Right lobe of liver (tissue), 4 donors: ENCODE results near the gene CYP46A1.

Experiments
- POLR2A ChIP-seq: fragments of 450-650 bp; IDR thresholded peaks from one replicate; pipeline ENCODE4 v1.6.1; 2017; ENCODE audit warnings: antibody characterized with exemption, mild to moderate bottlenecking
- TF ChIP-seq, protein P1 (sequence below), 4 donors: fragments of 200-600 bp in 3 of 4; fragments of 450-650 bp in 1 of 4; IDR thresholded peaks; one replicate each; pipeline versions ENCODE4 v1.5.1 to v1.8.0; 2016 to 2022; ENCODE audit warnings: antibody characterized with exemption in 4 of 4, mild to moderate bottlenecking in 2 of 4
- donor health status: DM: no; HTN: no; CAD: no.
- donor health status: DM: no; HTN: no; CAD: no.
- donor health status: DM: no; HTN: yes; CAD: no.

- TF ChIP-seq, protein P1, sequence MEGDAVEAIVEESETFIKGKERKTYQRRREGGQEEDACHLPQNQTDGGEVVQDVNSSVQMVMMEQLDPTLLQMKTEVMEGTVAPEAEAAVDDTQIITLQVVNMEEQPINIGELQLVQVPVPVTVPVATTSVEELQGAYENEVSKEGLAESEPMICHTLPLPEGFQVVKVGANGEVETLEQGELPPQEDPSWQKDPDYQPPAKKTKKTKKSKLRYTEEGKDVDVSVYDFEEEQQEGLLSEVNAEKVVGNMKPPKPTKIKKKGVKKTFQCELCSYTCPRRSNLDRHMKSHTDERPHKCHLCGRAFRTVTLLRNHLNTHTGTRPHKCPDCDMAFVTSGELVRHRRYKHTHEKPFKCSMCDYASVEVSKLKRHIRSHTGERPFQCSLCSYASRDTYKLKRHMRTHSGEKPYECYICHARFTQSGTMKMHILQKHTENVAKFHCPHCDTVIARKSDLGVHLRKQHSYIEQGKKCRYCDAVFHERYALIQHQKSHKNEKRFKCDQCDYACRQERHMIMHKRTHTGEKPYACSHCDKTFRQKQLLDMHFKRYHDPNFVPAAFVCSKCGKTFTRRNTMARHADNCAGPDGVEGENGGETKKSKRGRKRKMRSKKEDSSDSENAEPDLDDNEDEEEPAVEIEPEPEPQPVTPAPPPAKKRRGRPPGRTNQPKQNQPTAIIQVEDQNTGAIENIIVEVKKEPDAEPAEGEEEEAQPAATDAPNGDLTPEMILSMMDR (IDR thresholded peaks at IDR 0.05) = no peak
- no peak for TF ChIP-seq POLR2A
Observed at GRCh38 chr14:99637624-99638023, 46.5 kb upstream of the CYP46A1 start.
